SK-N-SH (cell line): ENCODE measurements around the gene LRTM2. TPM values are rescaled to one million over a fixed set of nuclear protein-coding genes. Genes with fewer than 3 reads are reported as not detected.

Experiments used
- CTCF ChIA-PET: fragments of 300-600, 350-600 bp; formaldehyde crosslinking; extraction: SDS; loops from one replicate; lab custom pipeline; 2021; lab: Yijun Ruan, JAX
- POLR2A ChIA-PET: fragments of 350-600 bp; sonication (Branson Sonifier 250); formaldehyde crosslinking; extraction: SDS; loops from one replicate; lab custom pipeline; 2020; ENCODE audit warnings: antibody characterized with exemption, inconsistent platforms; lab: Yijun Ruan, JAX
- DNase-seq: peaks from one replicate; pipeline ENCODE4 v3.0.0; 2012
- H2AFZ ChIP-seq: fragments of 200-600 bp; sonication (generic); 2 replicates; pipeline ENCODE4 v1.8.1; 2016; ENCODE audit warnings: antibody characterized with exemption, mild to moderate bottlenecking, low read depth
- H3F3A ChIP-seq: fragments of 200-600 bp; sonication (generic); replicated peaks from 2 replicates; pipeline ENCODE3; 2016; ENCODE audit warnings: antibody characterized with exemption, mild to moderate bottlenecking; ENCODE audit not compliant: insufficient read depth
- H3K27ac ChIP-seq, 2 experiments: fragments of 200-500 bp in 1 of 2; fragments of 200-600 bp in 1 of 2; sonication (Bioruptor generic) in 1 of 2; sonication (generic), shearing (Covaris generic) in 1 of 2; 2 replicates each; pipeline versions ENCODE4 v1.5.1 to v1.6.1; 2014 to 2016; ENCODE audit warnings: low read depth in 2 of 2, inconsistent platforms in 1 of 2, low read length in 1 of 2, mild to moderate bottlenecking in 1 of 2, mixed read lengths in 1 of 2
- H3K27me3 ChIP-seq: fragments of 200-600 bp; sonication (generic), shearing (Covaris generic); 2 replicates; pipeline ENCODE4 v1.6.1; 2016; ENCODE audit warnings: mixed run types; ENCODE audit not compliant: insufficient read depth
- H3K36me3 ChIP-seq, 2 experiments: fragments of 200-500 bp in 1 of 2; fragments of 200-600 bp in 1 of 2; sonication (Bioruptor generic) in 1 of 2; sonication (generic) in 1 of 2; replicated peaks in 1 of 2; 2 replicates each; pipeline versions ENCODE3 to v1.5.1; 2014 to 2016; ENCODE audit warnings: low read length in 1 of 2, mild to moderate bottlenecking in 1 of 2; ENCODE audit not compliant: insufficient read depth in 2 of 2, control insufficient read depth in 1 of 2
- H3K4me1 ChIP-seq, 2 experiments: fragments of 200-500 bp in 1 of 2; fragments of 200-600 bp in 1 of 2; sonication (Bioruptor generic) in 1 of 2; sonication (generic), shearing (Covaris generic) in 1 of 2; 2 replicates each; pipeline versions ENCODE4 v1.5.1 to v1.6.1; 2014 to 2016; ENCODE audit warnings: low read depth in 1 of 2, low read length in 1 of 2, mixed run types in 1 of 2; ENCODE audit not compliant: insufficient read depth in 2 of 2, control insufficient read depth in 1 of 2
- H3K4me2 ChIP-seq: fragments of 200-600 bp; sonication (generic), shearing (Covaris generic); 2 replicates; pipeline ENCODE4 v1.6.1; 2017; ENCODE audit warnings: mixed run types
- H3K4me3 ChIP-seq, 2 experiments: fragments of 200-500 bp in 1 of 2; fragments of 200-600 bp in 1 of 2; sonication (Bioruptor generic) in 1 of 2; sonication (generic), shearing (Covaris generic) in 1 of 2; 2 replicates each; pipeline versions ENCODE4 v1.5.1 to v1.8.1; 2014 to 2016; ENCODE audit warnings: low read depth in 2 of 2, inconsistent platforms in 1 of 2, low read length in 1 of 2, mild to moderate bottlenecking in 1 of 2, mixed read lengths in 1 of 2, moderate library complexity in 1 of 2
- H3K79me2 ChIP-seq: fragments of 200-600 bp; sonication (generic); 2 replicates; pipeline ENCODE4 v1.8.1; 2017; ENCODE audit warnings: mild to moderate bottlenecking; ENCODE audit not compliant: insufficient read depth
- H3K9ac ChIP-seq: fragments of 200-600 bp; sonication (generic); 2 replicates; pipeline ENCODE4 v1.6.1; 2017; ENCODE audit warnings: mixed run types
- H3K9me2 ChIP-seq: fragments of 200-600 bp; sonication (generic); 2 replicates; pipeline ENCODE4 v1.6.1; 2017; ENCODE audit warnings: mixed run types
- H3K9me3 ChIP-seq: fragments of 200-600 bp; sonication (generic); 2 replicates; pipeline ENCODE4 v1.6.1; 2017; ENCODE audit warnings: mixed run types, mild to moderate bottlenecking, moderate library complexity
- H4K20me1 ChIP-seq: fragments of 200-600 bp; sonication (generic); 2 replicates; pipeline ENCODE4 v1.6.1; 2017; ENCODE audit warnings: mild to moderate bottlenecking, mixed run types; ENCODE audit not compliant: insufficient read depth
- CHD2 ChIP-seq: fragments of 150-350 bp; IDR thresholded peaks from 2 replicates; pipeline ENCODE4 v1.6.1; 2018; ENCODE audit warnings: low read length; ENCODE audit not compliant: partially characterized antibody
- CTCF ChIP-seq: fragments of 200-600 bp; sonication (generic); IDR thresholded peaks from 2 replicates; pipeline ENCODE4 v1.6.1; 2017; ENCODE audit warnings: antibody characterized with exemption, mild to moderate bottlenecking, moderate library complexity
- ELF1 ChIP-seq: IDR thresholded peaks from 2 replicates; pipeline ENCODE4 v1.4.0; 2012
- EP300 ChIP-seq, 2 experiments: IDR thresholded peaks; 2 replicates each; pipeline versions ENCODE4 v1.4.0 to v1.6.1; 2012; ENCODE audit warnings: borderline replicate concordance in 1 of 2, low read depth in 1 of 2, low read length in 1 of 2
- EZH2phosphoT487 ChIP-seq: fragments of 200-600 bp; sonication (generic); IDR thresholded peaks from 2 replicates; pipeline ENCODE4 v1.6.1; 2017; ENCODE audit warnings: low read depth, mixed run types, mild to moderate bottlenecking, antibody characterized with exemption, moderate library complexity, borderline replicate concordance
- GABPA ChIP-seq: IDR thresholded peaks from 2 replicates; pipeline ENCODE4 v1.4.0; 2012; ENCODE audit warnings: low read depth, mild to moderate bottlenecking
- GATA2 ChIP-seq: sonication (generic); formaldehyde crosslinking; IDR thresholded peaks from 2 replicates; pipeline ENCODE4 v1.5.0; 2020; ENCODE audit warnings: mild to moderate bottlenecking, missing genetic modification reagents
- IRF3 ChIP-seq: fragments of 150-350 bp; IDR thresholded peaks from 2 replicates; pipeline ENCODE4 v1.6.1; 2016; ENCODE audit warnings: mild to moderate bottlenecking, low read depth, low read length
- JUND ChIP-seq: IDR thresholded peaks from 2 replicates; pipeline ENCODE4 v1.4.0; 2012
- MAX ChIP-seq: IDR thresholded peaks from 2 replicates; pipeline ENCODE4 v1.4.0; 2012; ENCODE audit warnings: low read depth
- MXI1 ChIP-seq: IDR thresholded peaks from 2 replicates; pipeline ENCODE4 v1.6.1; 2012; ENCODE audit warnings: mild to moderate bottlenecking, low read depth, low read length, improper control_type of control experiment
- NRF1 ChIP-seq: IDR thresholded peaks from 2 replicates; pipeline ENCODE4 v1.6.1; 2012; ENCODE audit warnings: low read depth, mild to moderate bottlenecking, low read length
- POLR2AphosphoS5 ChIP-seq: IDR thresholded peaks from 2 replicates; pipeline ENCODE4 v1.6.1; 2012; ENCODE audit warnings: low read depth, low read length
- RCOR1 ChIP-seq: fragments of 150-350 bp; IDR thresholded peaks from 2 replicates; pipeline ENCODE4 v1.6.1; 2017; ENCODE audit warnings: antibody characterized with exemption, low read length
- SMC3 ChIP-seq: IDR thresholded peaks from 2 replicates; pipeline ENCODE4 v1.6.1; 2012; ENCODE audit warnings: low read depth, low read length, improper control_type of control experiment
- USF1 ChIP-seq: IDR thresholded peaks from 2 replicates; pipeline ENCODE4 v1.4.0; 2012; ENCODE audit warnings: low read depth, borderline replicate concordance
- YY1 ChIP-seq: IDR thresholded peaks from 2 replicates; pipeline ENCODE4 v1.4.0; 2012; ENCODE audit warnings: low read depth, mild to moderate bottlenecking
- WGBS: methylation state at CpG from one replicate; pipeline ENCODE4 v1.1.6; 2017; ENCODE audit warnings: low lambda C conversion rate; 5-methylcytosine and 5-hydroxymethylcytosine counted together
- polyA plus RNA-seq, 3 experiments: library from polyadenylated mRNA; depleted of rRNA; stranded (reverse); fragments of >200 nt; gene quantifications; 2 replicates each; pipeline ENCODE4 v1.2.3, GENCODE V29; 2012
- TF ChIP-seq, protein P1 (sequence below): IDR thresholded peaks from 2 replicates; pipeline ENCODE4 v1.4.0; 2012; ENCODE audit warnings: low read depth, borderline replicate concordance
- TF ChIP-seq, protein P2 (sequence below): IDR thresholded peaks from 2 replicates; pipeline ENCODE4; 2012

LRTM2 gene
- polyA plus RNA-seq, 1 of the 3 experiments (the other 2 are of a cell fraction) = not detected

- ChIA-PET CTCF (interaction anchor here (0.8 to 3.1 kb wide), 4 partner anchors 10 to 177 kb away, joined by 3 to 13 read pairs (median 4); no protein-coding TSS in a partner anchor), POLR2A (no interaction called here)
- H3F3A ChIP-seq = no peaks in the 10 kb centered on the region
- no peaks in the 10 kb centered on the region for H4K20me1 ChIP-seq
- H3K36me3 ChIP-seq = no peaks in the 10 kb centered on the region
- H3K4me1 ChIP-seq = peaks cover 0 to 63% of the 10 kb centered on the region in 2 experiments; a peak in 2 of 4 replicates
- H3K4me2 ChIP-seq = no peak overlapping the region
- H3K9me2 ChIP-seq = no peaks in the 10 kb centered on the region
- H3K9me3 ChIP-seq = no peaks in the 10 kb centered on the region
- H3K9ac ChIP-seq = no peak overlapping the region
- no peak overlapping the region for H2AFZ ChIP-seq
- no peak overlapping the region for H3K4me3 ChIP-seq
- WGBS = 50% methylated on average over 10 of the region's 11 CpGs
- H3K27ac ChIP-seq = peak overlapping the region in 1 of 2 experiments; percentile 85; a peak in 2 of 4 replicates
- H3K27me3 ChIP-seq = no peaks in the 10 kb centered on the region
- DNase-seq = no peak
- no peaks in the 10 kb centered on the region for H3K79me2 ChIP-seq
- no peak for TF ChIP-seq RCOR1
- TF ChIP-seq YY1 = no peak
- no peak for TF ChIP-seq USF1
- no peak for TF ChIP-seq JUND
- no peak for TF ChIP-seq EP300 (IDR thresholded peaks at IDR 0.05; ENCODE audit: borderline replicate concordance in 1 of 2, low read depth in 1 of 2, low read length in 1 of 2)
- no peak for TF ChIP-seq POLR2AphosphoS5
- no peak for TF ChIP-seq GATA2 (CRISPR knock-in tag)
- TF ChIP-seq, protein P1, sequence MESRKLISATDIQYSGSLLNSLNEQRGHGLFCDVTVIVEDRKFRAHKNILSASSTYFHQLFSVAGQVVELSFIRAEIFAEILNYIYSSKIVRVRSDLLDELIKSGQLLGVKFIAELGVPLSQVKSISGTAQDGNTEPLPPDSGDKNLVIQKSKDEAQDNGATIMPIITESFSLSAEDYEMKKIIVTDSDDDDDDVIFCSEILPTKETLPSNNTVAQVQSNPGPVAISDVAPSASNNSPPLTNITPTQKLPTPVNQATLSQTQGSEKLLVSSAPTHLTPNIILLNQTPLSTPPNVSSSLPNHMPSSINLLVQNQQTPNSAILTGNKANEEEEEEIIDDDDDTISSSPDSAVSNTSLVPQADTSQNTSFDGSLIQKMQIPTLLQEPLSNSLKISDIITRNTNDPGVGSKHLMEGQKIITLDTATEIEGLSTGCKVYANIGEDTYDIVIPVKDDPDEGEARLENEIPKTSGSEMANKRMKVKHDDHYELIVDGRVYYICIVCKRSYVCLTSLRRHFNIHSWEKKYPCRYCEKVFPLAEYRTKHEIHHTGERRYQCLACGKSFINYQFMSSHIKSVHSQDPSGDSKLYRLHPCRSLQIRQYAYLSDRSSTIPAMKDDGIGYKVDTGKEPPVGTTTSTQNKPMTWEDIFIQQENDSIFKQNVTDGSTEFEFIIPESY = no peak
- TF ChIP-seq MAX = no peak
- no peak for TF ChIP-seq NRF1
- no peak for TF ChIP-seq ELF1
- TF ChIP-seq MXI1 = no peak
- TF ChIP-seq, protein P2, sequence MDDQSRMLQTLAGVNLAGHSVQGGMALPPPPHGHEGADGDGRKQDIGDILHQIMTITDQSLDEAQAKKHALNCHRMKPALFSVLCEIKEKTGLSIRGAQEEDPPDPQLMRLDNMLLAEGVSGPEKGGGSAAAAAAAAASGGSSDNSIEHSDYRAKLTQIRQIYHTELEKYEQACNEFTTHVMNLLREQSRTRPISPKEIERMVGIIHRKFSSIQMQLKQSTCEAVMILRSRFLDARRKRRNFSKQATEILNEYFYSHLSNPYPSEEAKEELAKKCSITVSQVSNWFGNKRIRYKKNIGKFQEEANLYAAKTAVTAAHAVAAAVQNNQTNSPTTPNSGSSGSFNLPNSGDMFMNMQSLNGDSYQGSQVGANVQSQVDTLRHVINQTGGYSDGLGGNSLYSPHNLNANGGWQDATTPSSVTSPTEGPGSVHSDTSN = no peak
- TF ChIP-seq CTCF = no peak
- no peak for TF ChIP-seq GABPA
- no peak for TF ChIP-seq SMC3
- TF ChIP-seq IRF3 = no peak
- TF ChIP-seq CHD2 = no peak
- no peak for TF ChIP-seq EZH2phosphoT487
Measured at GRCh38 chr12:1829306-1829900, 9.0 kb downstream of the LRTM2 start.
